ENCODE results near the gene TEKTIP1. TPM values are rescaled to one million over a fixed set of nuclear protein-coding genes. Genes with fewer than 3 reads are reported as not detected.
"Not testable (repeated sequence)": the region's sequence is repeated elsewhere in the genome, so short reads cannot be mapped to it uniquely, and the experiment has no call there.

Gene TEKTIP1
- total RNA-seq, 3 donors from 2014 or later, result 3.2 to 6.0 (median 3.4) TPM

DNA sequence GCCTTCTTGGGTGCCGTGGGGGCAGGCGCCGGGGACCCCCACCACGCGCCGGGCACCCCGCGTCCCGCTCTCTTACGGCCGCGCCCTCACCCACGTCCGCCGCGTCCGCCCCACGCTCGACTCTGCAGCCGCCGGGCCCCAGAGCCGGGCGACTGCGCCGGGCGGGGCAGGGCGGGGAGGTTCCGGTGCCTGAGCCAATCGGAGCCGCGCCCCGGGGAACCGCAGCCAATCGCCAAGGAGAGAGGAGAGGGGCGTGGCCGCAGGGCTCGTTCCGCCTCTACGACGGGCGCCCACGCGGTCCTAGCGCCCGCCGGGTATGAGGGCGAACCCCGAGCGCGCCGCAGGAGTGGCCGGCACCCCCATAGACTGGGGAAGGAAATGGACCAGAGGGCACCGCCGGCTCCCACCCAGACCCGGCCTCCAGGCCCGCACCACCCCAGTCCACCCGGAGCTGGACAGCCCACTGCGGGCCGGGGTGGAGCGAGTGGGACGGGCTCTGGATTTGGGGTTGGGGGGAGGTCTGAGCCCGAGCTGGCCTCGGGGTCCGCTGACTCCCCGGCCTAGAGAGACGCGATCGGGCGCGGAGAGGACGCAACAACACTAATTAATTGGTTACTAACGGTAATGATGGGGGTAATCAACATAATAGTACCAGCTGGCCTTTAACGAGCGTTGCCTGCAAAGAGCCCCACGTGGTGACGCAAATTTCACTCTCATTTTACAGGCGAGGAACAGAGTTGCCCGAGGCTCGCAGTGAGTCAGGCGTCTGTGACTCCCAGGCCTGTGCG lies 18.7 kb downstream of the TEKTIP1 start, which contains the start of gene MFSD12:
MFSD12 (minus strand) TSS at position 126 of the 788 bp plus-strand sequence. CDS start 183 bp downstream, outside the sequence.
- H3K4me3 ChIP-seq, result peak within 1 kb of the TSS; percentile 70

DNA sequence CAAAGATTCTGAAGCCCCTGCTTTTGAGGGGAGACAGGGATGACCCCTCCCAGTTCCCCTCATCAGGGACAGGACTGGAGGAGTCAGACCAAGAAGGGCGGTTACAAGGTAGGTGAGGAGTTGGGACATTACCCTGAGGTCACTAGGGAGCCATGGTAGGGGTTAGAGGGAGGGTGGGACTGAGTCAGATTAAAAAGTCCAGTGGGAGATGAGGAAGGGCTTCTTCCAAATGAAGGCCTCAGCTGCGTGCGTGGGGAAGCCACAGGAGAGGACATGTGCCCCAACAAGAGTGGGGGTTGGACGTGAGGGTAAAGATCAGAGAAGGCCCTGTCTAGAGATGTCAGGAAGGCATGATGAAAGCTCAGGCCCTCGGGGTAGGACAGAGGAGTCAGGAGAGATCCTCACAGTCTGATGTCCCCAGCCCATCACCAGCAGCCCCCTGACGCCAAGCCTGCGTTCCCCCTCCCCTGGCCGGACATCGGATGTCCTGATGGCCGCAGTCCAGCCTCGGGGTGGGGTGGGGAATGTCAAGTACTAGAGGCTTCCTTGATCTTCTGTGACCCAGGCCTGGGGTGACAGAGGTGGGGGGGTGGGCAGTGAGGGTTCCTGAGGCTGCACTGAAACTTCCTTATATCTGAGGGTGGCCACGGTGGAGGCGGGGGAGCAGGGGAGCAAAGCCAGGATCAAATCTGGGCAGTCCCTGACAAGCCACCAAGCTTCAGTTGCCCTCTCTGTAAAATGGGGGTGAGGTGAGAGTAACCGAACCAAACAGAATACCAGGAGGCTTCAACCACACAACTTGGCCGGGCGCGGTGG lies 24.9 kb downstream of the TEKTIP1 start:
- no peak overlapping the region for H3K4me3 ChIP-seq
- ATAC-seq, result no peak
- intact Hi-C loops (cut with DNase I, micrococcal nuclease), result no loop called here
- H3K4me1 ChIP-seq (ENCODE audit: low read depth), result no peaks in the 10 kb centered on the region
- no peak for DNase-seq
- no peaks in the 10 kb centered on the region for H3K36me3 ChIP-seq (ENCODE audit: low read depth)
- TF ChIP-seq, protein P1, sequence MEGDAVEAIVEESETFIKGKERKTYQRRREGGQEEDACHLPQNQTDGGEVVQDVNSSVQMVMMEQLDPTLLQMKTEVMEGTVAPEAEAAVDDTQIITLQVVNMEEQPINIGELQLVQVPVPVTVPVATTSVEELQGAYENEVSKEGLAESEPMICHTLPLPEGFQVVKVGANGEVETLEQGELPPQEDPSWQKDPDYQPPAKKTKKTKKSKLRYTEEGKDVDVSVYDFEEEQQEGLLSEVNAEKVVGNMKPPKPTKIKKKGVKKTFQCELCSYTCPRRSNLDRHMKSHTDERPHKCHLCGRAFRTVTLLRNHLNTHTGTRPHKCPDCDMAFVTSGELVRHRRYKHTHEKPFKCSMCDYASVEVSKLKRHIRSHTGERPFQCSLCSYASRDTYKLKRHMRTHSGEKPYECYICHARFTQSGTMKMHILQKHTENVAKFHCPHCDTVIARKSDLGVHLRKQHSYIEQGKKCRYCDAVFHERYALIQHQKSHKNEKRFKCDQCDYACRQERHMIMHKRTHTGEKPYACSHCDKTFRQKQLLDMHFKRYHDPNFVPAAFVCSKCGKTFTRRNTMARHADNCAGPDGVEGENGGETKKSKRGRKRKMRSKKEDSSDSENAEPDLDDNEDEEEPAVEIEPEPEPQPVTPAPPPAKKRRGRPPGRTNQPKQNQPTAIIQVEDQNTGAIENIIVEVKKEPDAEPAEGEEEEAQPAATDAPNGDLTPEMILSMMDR (IDR thresholded peaks at IDR 0.05), result no peak
- no peaks in the 10 kb centered on the region for H3K9me3 ChIP-seq

More for the DNA sequence above, 18.7 kb downstream of the TEKTIP1 start, which contains the start of gene MFSD12:
- no peaks in the 10 kb centered on the region for H3K9me3 ChIP-seq
- TF ChIP-seq, protein P1 (IDR thresholded peaks at IDR 0.05), result no peak
- DNase-seq (peak; percentile 96 to 97 (median 96)), ATAC-seq (peak; percentile 96)
- H3K4me1 ChIP-seq (ENCODE audit: low read depth), result peaks cover 17% of the 10 kb centered on the region
- intact Hi-C loops (cut with DNase I, micrococcal nuclease), result no loop called here
- H3K36me3 ChIP-seq (ENCODE audit: low read depth), result no peaks in the 10 kb centered on the region

DNA sequence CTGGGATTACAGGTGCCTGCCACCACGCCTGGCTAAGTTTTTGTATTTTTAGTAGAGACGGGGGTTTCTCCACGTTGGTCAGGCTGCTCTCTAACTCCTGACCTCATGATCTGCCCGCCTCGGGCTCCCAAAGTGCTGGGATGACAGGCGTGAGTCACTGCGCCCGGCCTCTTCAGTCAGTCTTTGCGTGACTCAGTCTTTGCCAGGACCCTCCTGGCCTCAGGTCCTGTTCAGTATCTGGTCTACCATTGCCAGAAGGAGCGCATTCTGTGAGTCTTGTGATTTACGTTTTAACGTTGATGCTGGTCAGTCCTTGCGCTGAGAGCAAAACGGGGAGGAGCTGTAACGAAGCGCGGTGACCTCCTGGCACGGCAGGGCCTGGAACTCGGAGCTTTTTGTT lies 26.2 kb downstream of the TEKTIP1 start:
- H3K4me3 ChIP-seq, result no peak overlapping the region
- H3K36me3 ChIP-seq (ENCODE audit: low read depth), result no peaks in the 10 kb centered on the region
- intact Hi-C loops (cut with DNase I, micrococcal nuclease), result no loop called here
- DNase-seq (no peak), ATAC-seq (no peak)
- peaks cover 1% of the 10 kb centered on the region for H3K4me1 ChIP-seq (ENCODE audit: low read depth)
- no peaks in the 10 kb centered on the region for H3K9me3 ChIP-seq
- TF ChIP-seq, protein P1 (IDR thresholded peaks at IDR 0.05), result no peak

DNA sequence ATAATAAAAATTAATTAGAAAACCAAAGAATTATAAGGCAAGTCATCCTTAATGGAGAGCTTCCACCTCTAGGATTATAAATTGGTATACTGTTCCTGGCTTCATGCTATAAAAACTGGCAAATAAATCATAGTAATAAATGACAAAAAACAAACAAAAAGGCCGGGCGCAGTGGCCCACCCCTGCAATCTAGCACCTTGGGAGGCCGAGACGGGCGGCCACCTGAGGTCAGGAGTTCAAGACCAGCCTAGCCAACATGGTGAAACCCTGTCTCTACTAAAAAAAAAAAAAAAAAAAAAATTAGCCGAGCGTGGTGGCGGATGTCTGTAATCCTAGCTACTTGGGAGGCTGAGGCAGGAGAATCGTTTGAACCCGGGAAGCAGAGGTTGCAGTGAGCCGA lies 31.1 kb downstream of the TEKTIP1 start:
- intact Hi-C loops (cut with DNase I, micrococcal nuclease); H3K36me3 ChIP-seq (ENCODE audit: low read depth); H3K4me3 ChIP-seq; H3K9me3 ChIP-seq; ATAC-seq; DNase-seq: not testable (repeated sequence)
- peaks cover 22% of the 10 kb centered on the region for H3K4me1 ChIP-seq (ENCODE audit: low read depth)

DNA sequence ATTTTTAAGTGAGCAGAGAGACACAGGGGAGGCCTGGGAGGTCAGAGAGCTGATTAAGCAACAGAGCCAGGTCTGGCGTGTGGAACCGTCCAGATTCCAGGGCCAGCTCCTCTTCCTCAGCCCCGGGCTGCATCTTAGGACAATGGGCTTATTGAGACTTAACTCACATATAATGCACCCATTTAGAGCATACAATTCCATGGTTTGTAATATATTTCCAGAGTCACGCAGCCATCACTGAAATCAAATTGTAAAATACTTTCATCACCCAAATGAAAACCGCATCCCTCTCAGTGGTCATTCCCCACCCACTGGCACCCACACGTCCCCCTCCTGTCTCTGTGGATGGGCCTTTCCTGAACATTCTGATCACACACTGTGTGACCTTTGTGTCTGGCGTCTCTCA lies 31.6 kb downstream of the TEKTIP1 start:
- Histone ChIP-seq H3K4me3 (no peak overlapping the region), H3K4me1 (ENCODE audit: low read depth) (peaks cover 23% of the 10 kb centered on the region), H3K36me3 (ENCODE audit: low read depth) (no peaks in the 10 kb centered on the region), H3K9me3 (no peaks in the 10 kb centered on the region)
- ATAC-seq (no peak), DNase-seq (no peak)
- TF ChIP-seq, protein P1 (IDR thresholded peaks at IDR 0.05), result no peak
- intact Hi-C loops (cut with DNase I, micrococcal nuclease), result no loop called here
